ENCODE measurements around the gene POU6F1.

The POU6F1 gene

DNA sequence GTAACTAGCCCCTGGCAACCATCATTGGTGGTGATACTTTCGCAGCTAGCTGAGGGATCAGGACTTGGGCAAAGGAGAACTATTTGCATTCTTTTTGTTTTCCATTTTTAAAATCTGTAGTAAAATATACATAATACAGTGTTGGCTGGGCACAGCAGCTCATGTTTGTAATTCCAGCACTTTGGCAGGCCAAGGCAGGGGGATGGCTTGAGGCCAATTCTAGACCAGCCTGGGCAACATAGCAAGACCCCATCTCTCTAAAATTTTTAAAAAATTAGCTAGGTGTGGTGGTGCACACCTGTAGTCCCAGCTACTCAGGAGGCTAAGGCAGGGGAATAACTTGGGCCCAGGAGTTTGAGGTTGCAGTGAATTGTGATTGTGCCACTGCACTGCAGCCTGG, 64.9 kb downstream of the POU6F1 start:
- DNase-seq, result no peak

DNA sequence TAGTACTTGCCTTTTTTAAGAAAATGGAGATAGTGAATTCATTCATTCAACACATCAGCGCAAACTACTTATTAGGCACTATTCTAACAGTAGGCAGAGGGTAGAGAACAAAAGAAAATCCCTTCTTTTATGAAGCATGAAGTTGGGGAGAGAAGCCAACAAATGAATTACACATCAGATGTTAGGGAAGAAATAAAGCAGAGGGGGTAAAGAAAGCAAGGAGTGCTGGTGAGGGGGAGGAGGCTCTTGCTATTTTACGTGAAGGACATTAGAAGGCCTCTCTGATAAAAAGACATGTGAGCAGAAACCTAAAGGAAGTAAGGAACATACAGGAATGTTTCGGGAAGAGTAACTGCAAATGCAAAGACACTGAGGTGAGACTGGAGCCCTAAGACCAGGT, 67.1 kb downstream of the POU6F1 start:
- DNase-seq, result no peak

DNA sequence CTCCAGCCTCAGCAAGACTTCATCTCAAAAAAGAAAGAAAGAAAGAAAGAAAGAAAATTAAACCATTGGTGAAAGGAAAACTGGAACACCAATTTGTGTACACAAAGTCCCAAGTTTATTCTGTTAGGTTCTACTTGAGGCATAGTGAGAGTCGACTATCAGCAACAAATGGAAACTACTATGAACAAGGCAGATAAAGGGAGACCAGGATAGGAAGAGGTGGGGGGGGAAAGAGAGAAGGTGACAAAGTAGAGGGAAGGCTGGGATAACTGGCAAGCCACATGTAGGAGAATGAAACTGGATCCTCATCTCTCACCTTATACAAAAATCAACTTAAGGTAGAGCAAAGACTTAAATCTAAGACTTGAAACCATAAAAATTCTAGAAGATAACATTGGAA, 70.6 kb downstream of the POU6F1 start:
- no peak for DNase-seq

DNA sequence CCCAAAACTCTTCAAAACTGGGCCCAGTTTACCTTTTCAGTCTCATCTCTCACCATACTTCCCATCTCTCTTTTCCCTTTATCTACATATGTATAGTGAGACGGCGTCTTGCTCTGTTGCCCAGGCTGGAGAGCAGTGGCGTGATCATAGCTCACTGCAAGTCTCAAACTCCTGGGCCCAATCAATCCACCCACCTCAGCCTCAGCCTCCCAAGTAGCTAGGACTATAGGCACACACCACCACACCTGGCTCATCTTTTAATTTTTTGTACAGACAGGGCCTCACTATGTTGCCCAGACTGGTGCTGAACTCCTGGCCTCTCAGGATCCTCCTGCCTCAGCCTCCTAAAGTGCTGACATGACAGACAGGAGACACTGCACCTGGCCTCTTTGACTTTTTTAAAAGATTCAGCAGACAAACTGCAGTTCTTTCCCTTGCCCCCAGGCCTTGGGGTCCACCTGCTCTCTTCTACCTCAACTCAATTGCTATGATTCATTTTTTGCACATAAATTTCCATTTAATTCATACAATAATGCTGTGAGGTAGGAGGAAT, 78.5 kb downstream of the POU6F1 start:
- no peak for DNase-seq

Data from EL (cell line).